ENCODE results near the gene MGAT4B.

MGAT4B gene

DNA sequence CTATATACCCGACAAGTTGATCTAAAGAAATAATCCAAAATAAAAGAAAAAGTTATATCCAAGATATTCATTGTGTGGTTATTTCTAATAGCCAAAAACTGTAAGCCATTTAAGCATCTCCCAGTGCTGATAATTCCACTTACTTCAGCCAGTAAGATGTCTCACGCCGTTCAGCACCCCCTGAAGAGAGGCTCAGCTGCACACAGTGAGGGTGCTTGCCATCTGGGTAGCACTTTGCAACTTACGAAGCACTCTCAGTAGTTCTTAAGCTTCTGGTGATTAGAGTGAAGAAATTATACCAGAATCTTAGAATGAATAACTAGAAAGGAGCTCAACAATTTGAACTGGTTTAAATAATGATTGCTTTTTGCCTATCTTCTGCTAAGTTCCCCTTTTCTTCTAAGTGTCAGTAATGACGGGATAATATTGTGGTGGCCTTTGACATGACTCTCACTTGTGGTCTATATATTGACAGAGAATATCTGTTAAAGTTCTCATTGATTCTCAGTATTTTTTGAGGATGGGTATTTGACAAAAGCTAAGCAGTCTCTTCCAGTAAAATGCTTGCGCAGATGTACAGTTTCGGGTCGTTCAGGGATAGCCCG, 39.1 kb downstream of the MGAT4B start:
- DNase-seq = peak; percentile 16 to 62

DNA sequence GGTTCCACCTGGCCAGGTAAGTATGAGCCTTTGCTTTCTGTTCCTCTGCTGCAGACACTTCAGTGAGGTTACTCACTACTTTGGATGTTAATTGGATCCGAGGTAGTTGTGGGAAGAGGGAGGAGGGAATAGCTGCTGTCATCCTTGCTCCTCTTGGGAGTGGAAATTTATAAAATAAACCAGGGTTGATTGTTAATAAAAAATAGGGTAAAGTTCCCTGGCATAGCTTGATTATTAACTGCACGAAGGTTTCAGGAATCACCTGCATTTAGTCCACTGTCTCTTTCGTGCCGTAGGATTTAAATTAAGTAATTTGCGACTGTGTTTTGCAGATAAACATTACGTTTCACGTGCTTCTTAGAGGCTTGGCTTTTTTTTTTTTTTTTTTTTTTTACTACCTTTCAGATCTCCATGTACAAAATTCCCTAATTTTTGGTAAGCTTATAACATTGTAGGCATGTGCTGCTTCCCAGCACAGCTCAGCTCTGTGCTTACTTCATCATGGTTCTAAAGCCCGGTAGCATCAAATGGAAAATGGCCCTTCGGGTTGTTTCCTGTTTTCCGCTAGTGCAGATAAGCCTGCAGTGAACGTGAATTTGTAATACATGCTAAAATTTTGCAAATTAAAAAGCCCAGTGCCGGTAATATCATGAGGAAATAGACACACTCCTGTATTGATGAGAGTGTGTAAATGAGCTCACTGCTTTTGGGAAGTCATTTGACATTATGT, 39.8 kb downstream of the MGAT4B start:
- DNase-seq = no peak

DNA sequence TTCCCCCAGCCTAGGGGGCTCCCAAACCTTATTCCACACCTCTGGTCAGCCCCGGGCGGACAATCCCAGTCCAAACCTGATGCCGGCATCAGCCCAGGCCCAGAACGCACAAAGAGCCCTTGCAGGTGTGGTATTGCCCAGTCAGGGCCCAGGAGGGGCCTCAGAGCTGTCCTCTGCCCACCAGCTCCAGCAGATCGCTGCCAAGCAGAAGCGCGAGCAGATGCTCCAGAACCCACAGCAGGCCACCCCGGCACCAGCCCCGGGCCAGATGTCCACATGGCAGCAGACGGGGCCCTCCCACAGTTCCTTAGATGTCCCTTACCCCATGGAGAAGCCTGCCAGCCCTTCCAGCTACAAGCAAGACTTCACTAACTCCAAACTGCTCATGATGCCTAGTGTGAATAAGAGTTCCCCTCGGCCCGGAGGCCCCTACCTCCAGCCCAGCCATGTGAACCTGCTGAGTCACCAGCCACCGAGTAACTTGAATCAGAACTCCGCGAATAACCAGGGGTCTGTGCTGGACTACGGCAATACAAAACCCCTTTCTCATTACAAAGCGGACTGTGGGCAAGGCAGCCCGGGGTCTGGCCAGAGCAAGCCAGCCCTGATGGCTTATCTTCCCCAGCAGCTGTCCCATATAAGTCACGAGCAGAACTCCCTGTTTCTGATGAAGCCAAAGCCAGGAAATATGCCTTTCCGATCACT, 40.5 kb downstream of the MGAT4B start:
- no peak for DNase-seq

DNA sequence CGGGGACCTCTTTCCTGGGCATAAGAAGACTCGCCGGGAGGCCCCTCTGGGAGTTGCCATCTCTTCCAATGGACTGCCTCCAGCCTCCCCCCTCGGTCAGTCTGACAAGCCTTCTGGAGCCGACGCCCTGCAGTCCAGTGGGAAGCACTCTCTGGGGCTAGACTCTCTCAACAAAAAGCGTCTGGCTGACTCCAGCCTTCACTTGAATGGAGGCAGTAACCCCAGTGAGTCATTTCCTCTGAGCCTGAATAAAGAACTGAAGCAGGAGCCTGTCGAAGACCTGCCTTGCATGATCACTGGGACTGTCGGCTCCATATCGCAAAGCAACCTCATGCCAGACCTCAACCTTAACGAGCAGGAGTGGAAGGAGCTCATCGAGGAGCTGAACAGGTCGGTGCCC, 41.3 kb downstream of the MGAT4B start:
- peak; percentile 68 to 72 for DNase-seq

DNA sequence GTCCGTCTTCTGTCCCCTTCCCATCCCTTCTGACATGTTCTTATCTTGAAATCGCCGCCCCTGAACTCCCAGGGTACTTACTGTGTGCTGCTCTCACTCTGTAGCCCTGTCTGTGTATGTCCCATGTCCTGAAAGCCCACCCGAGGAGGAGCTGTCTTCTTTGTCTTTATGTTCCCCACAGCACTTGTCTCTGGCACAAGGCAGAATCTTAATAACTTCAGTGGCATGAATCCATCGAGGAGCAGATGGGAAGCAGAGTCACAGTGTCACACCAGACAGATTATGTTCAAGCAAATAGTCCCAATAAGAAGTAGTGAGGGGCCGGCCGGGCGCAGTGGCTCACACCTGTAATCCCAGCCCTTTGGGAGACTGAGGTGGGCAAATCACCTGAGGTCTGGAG, 42.6 kb downstream of the MGAT4B start:
- no peak for DNase-seq

DNA sequence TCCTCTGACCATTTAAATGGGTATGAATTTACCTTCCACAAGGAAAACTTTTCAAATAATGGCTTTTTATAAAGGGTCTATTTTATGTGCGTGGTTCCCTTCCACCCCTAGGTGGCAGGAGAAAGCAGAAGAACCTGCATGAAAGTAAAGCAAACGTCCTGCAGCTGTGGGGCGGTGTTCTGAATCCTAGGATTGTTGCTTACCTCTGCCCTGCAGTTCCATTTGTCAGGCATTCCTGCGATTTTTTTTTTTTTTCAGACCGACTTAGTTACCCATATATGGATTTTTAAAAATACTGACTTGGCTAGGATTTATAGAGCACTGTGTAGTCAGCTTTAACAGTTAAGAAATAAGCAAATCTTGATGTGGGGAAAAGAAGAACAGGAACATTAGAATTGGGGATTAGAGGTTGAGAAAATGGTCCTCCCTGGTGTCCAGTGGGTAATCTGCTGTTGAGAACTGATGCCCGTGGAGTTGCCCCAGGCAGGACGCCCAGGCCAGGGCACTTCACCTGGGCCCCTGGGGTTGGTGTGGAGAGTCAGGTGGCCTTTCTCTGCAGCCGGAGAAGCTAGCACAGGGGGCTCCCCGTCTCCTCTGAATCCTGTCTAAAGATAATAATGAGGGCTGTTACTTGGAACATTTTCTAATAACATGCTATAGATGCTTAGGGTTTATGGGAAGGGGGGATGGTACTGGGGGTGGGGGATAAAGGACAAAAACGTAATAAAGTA, 43.3 kb downstream of the MGAT4B start:
- DNase-seq = peak; percentile 73 to 85

DNA sequence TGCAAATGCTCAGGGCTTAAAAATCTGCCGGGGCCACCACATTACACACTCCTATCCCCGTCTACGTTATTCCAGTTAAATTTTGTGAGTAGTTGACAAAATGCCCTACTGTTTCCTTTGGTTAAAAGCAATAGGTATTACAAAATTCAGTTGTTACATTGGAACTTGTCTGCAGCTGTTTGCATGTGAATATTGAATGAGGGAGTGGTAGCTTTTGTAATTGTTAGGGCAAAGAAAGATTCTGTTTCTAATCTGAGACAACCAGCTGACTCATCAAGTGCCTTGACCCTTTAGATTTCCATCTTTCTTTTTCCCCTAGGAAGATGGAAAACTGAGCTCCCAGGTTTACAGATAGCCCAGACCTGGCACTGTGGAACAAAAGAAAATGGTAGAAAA, 43.9 kb downstream of the MGAT4B start:
- no peak for DNase-seq

DNA sequence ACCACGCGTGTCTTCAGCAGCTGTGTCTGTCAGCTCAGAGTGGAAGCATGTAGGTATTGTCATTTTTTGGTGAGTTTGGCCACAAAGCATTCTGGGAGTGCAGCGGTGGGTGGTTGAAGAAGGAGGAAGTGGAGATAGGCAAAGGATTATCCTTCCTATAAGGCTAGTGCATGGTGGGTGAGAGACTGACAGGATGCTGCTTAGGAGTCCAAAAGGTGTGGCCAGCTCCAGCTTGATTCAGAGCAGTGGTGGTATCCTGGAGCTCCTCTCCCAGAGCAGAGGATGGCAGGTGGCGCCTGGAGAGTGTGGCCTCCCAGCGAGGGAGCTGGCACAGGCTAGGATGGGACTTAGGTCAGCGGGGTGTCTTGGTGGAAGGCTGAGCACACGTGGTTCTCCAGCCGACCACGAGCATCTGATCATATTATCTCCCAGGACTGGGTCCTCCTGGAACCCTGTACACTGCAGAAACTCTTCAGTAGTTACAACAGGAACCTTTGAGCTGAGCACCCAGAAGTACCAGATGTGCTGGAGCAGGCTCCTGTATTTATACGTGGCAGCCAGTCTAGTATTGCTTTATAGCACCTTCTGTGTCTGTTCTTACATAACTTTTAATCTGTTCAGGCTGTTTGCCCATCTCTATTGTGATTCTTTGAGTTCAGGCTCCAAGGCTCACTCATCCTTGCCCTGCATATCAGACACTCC, 44.4 kb downstream of the MGAT4B start:
- peak; percentile 75 to 76 for DNase-seq

DNA sequence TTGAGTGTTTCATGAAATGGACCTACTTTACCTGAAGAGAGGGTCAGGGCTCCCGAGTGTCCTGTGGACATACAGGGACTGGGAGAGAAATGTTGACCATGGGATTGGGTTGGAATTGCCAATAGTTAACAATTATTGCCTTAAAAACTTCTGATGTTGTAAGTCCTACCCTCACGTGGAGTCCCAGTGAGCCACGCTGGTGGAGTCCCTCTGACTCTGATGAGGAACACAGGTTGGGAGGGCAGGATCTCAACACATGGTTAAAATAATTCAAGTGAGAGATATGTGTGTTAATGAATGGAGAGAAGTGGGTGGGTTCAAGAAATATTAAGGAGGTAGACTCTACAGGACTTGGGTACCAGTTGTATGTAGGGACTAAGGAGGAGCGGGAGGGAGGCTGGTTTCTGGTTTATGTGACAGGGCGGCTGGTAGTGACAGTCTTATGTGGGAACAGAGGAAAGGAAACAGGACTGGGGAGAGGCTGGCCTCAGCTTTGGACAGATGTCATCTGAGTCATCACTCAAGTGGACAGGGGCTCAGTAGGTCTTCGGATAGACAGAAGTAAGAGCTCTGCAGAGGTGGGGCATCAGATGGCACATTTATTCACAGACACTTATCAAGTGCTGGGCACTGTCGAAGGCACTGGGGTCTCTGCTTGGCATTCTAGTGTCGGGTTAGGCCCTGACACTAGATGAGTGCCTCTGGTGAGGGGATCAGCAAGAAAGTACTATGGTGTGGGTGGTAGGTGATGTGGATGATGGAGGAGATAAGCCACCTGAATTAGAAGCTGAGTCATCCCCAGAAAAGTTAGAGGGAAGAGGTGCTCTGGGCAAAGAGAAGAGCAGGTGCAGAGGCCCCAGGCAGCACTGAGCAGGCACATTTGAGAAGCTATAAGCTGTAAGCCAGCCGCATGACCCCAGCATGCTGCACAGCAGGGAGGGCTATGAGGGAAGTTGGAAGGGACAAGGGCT, 46.8 kb downstream of the MGAT4B start:
- DNase-seq = no peak

DNA sequence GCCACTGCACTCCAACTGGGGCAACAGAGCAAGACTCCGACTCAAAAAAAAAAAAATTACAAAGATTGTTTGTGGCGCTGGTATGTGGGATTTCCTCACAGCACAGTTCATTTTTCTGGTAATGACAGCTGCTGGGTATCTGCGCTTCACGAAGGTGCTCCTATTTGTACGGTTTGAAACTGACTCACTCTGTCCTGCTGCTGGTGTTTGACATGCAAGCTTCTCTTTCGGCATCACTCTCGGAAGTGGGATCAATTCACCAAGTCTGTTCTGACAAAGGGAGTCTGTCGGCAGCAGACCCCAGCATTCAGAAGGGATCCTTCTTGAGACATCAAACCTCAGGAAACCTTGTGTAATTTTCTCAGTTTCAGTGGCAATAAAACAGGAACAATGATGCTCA, 47.7 kb downstream of the MGAT4B start:
- peak; percentile 22 to 24 for DNase-seq

DNA sequence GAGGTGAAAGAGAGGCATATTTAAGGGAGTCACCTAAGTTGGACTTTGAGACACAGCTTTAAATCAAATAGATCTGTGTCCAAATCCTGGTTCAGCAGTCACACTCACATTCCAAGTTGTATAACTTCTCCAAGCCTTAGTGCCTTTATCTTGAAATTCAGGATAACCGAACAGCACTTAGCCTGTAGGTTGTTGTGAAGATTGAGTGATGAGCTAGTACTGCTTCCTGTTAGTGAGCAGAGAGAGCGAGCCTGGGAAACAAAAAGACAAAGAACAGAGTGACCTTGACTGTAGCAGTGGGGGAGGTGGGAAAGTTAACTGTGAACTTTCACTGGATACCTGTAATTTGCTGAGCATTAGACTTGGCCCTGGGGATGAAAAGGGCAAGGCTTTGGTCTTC, 51.6 kb downstream of the MGAT4B start:
- DNase-seq = no peak

DNA sequence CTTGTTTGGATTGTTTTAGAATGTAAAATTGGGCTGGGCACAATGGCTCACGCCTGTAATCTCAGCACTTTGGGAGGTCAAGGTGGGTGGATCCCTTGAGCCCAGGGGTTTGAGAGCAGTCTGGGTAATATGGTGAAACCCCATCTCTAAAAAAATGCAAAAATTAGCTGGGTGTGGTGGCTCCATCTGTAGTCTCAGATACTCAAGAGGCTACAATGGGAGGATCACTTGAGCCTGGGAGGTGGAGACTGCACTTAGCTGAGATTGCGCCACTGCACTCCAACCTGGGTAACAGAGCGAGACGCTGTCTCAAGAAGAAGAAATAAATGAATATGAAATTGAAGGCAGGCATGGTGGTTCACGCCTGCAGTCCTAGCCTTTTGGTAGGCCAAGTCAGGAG, 52.7 kb downstream of the MGAT4B start:
- no peak for DNase-seq

DNA sequence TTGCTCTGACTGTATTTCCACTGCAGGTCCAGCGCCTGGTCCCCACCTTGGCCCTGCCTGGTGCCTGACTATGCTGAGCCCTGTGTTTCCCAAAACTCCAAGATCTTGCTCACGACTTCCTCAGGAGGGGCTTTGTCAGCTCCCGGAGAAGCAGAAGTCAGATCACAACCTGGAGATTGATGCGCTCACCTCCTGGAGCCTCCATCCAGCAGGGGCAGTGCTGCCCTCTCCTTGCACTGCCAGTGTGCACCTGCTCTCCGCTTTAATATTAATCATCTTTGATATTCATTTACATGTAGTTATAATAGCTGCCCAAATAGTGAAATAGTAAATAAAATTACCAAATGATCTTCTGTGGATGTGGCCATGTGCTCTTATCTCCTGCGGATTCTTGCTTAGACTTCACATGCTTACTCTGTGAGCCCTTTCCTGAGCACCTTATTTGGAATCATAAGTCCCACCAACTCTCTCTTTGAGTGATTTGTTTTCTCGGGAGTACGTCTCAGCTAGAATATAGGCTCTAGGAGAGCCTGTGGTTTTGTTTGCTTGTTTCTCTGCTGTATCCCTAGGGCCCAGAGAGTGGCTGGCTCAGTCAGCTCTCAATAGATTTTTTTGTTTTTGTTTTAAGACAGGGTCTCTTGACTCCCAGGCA, 56.7 kb downstream of the MGAT4B start:
- no peak for DNase-seq

DNA sequence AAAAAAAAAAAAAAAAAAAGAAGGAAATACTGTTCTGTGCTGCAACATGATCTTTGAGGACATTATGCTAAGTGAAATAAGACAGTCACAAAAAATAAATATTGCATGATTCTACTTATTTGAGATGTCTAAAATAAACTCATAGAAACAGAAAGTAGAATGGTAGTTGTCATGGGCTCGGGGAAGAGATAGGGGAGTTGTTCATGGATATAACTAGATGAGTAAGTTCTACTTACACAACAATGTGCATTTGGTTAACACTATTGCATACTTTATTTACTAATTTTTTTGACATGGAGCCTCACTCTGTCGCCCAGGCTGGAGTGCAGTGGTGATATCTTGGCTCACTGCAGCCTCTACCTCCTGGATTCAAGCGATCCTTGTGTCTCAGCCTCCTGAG, 58.9 kb downstream of the MGAT4B start:
- DNase-seq = no peak

Measured in Kasumi-1 (cell line).